SK-N-SH (cell line): ENCODE results near the gene KCNN3. TPM values are rescaled to one million over a fixed set of nuclear protein-coding genes. Genes with fewer than 3 reads are reported as not detected.

Source experiments
- CTCF ChIA-PET: fragments of 300-600, 350-600 bp; formaldehyde crosslinking; extraction: SDS; loops from one replicate; lab custom pipeline; 2021; lab: Yijun Ruan, JAX
- POLR2A ChIA-PET: fragments of 350-600 bp; sonication (Branson Sonifier 250); formaldehyde crosslinking; extraction: SDS; loops from one replicate; lab custom pipeline; 2020; ENCODE audit warnings: antibody characterized with exemption, inconsistent platforms; lab: Yijun Ruan, JAX
- DNase-seq: peaks from one replicate; pipeline ENCODE4 v3.0.0; 2012
- H2AFZ ChIP-seq: fragments of 200-600 bp; sonication (generic); 2 replicates; pipeline ENCODE4 v1.8.1; 2016; ENCODE audit warnings: antibody characterized with exemption, mild to moderate bottlenecking, low read depth
- H3F3A ChIP-seq: fragments of 200-600 bp; sonication (generic); replicated peaks from 2 replicates; pipeline ENCODE3; 2016; ENCODE audit warnings: antibody characterized with exemption, mild to moderate bottlenecking; ENCODE audit not compliant: insufficient read depth
- H3K27ac ChIP-seq, 2 experiments: fragments of 200-500 bp in 1 of 2; fragments of 200-600 bp in 1 of 2; sonication (Bioruptor generic) in 1 of 2; sonication (generic), shearing (Covaris generic) in 1 of 2; 2 replicates each; pipeline versions ENCODE4 v1.5.1 to v1.6.1; 2014 to 2016; ENCODE audit warnings: low read depth in 2 of 2, inconsistent platforms in 1 of 2, low read length in 1 of 2, mild to moderate bottlenecking in 1 of 2, mixed read lengths in 1 of 2
- H3K27me3 ChIP-seq: fragments of 200-600 bp; sonication (generic), shearing (Covaris generic); 2 replicates; pipeline ENCODE4 v1.6.1; 2016; ENCODE audit warnings: mixed run types; ENCODE audit not compliant: insufficient read depth
- H3K36me3 ChIP-seq, 2 experiments: fragments of 200-500 bp in 1 of 2; fragments of 200-600 bp in 1 of 2; sonication (Bioruptor generic) in 1 of 2; sonication (generic) in 1 of 2; replicated peaks in 1 of 2; 2 replicates each; pipeline versions ENCODE3 to v1.5.1; 2014 to 2016; ENCODE audit warnings: low read length in 1 of 2, mild to moderate bottlenecking in 1 of 2; ENCODE audit not compliant: insufficient read depth in 2 of 2, control insufficient read depth in 1 of 2
- H3K4me1 ChIP-seq, 2 experiments: fragments of 200-500 bp in 1 of 2; fragments of 200-600 bp in 1 of 2; sonication (Bioruptor generic) in 1 of 2; sonication (generic), shearing (Covaris generic) in 1 of 2; 2 replicates each; pipeline versions ENCODE4 v1.5.1 to v1.6.1; 2014 to 2016; ENCODE audit warnings: low read depth in 1 of 2, low read length in 1 of 2, mixed run types in 1 of 2; ENCODE audit not compliant: insufficient read depth in 2 of 2, control insufficient read depth in 1 of 2
- H3K4me2 ChIP-seq: fragments of 200-600 bp; sonication (generic), shearing (Covaris generic); 2 replicates; pipeline ENCODE4 v1.6.1; 2017; ENCODE audit warnings: mixed run types
- H3K4me3 ChIP-seq, 2 experiments: fragments of 200-500 bp in 1 of 2; fragments of 200-600 bp in 1 of 2; sonication (Bioruptor generic) in 1 of 2; sonication (generic), shearing (Covaris generic) in 1 of 2; 2 replicates each; pipeline versions ENCODE4 v1.5.1 to v1.8.1; 2014 to 2016; ENCODE audit warnings: low read depth in 2 of 2, inconsistent platforms in 1 of 2, low read length in 1 of 2, mild to moderate bottlenecking in 1 of 2, mixed read lengths in 1 of 2, moderate library complexity in 1 of 2
- H3K79me2 ChIP-seq: fragments of 200-600 bp; sonication (generic); 2 replicates; pipeline ENCODE4 v1.8.1; 2017; ENCODE audit warnings: mild to moderate bottlenecking; ENCODE audit not compliant: insufficient read depth
- H3K9ac ChIP-seq: fragments of 200-600 bp; sonication (generic); 2 replicates; pipeline ENCODE4 v1.6.1; 2017; ENCODE audit warnings: mixed run types
- H3K9me2 ChIP-seq: fragments of 200-600 bp; sonication (generic); 2 replicates; pipeline ENCODE4 v1.6.1; 2017; ENCODE audit warnings: mixed run types
- H3K9me3 ChIP-seq: fragments of 200-600 bp; sonication (generic); 2 replicates; pipeline ENCODE4 v1.6.1; 2017; ENCODE audit warnings: mixed run types, mild to moderate bottlenecking, moderate library complexity
- H4K20me1 ChIP-seq: fragments of 200-600 bp; sonication (generic); 2 replicates; pipeline ENCODE4 v1.6.1; 2017; ENCODE audit warnings: mild to moderate bottlenecking, mixed run types; ENCODE audit not compliant: insufficient read depth
- CHD2 ChIP-seq: fragments of 150-350 bp; IDR thresholded peaks from 2 replicates; pipeline ENCODE4 v1.6.1; 2018; ENCODE audit warnings: low read length; ENCODE audit not compliant: partially characterized antibody
- EP300 ChIP-seq, 2 experiments: IDR thresholded peaks; 2 replicates each; pipeline versions ENCODE4 v1.4.0 to v1.6.1; 2012; ENCODE audit warnings: borderline replicate concordance in 1 of 2, low read depth in 1 of 2, low read length in 1 of 2
- FOXM1 ChIP-seq: IDR thresholded peaks from 2 replicates; pipeline ENCODE4 v1.4.0; 2012; ENCODE audit warnings: low read depth, mild to moderate bottlenecking
- GABPA ChIP-seq: IDR thresholded peaks from 2 replicates; pipeline ENCODE4 v1.4.0; 2012; ENCODE audit warnings: low read depth, mild to moderate bottlenecking
- GATA2 ChIP-seq: sonication (generic); formaldehyde crosslinking; IDR thresholded peaks from 2 replicates; pipeline ENCODE4 v1.5.0; 2020; ENCODE audit warnings: mild to moderate bottlenecking, missing genetic modification reagents
- JUND ChIP-seq: IDR thresholded peaks from 2 replicates; pipeline ENCODE4 v1.4.0; 2012
- MXI1 ChIP-seq: IDR thresholded peaks from 2 replicates; pipeline ENCODE4 v1.6.1; 2012; ENCODE audit warnings: mild to moderate bottlenecking, low read depth, low read length, improper control_type of control experiment
- NFIC ChIP-seq: IDR thresholded peaks from 2 replicates; pipeline ENCODE4 v1.4.0; 2012; ENCODE audit warnings: borderline replicate concordance
- RAD21 ChIP-seq: IDR thresholded peaks from 2 replicates; pipeline ENCODE4 v1.6.1; 2012; ENCODE audit warnings: mild to moderate bottlenecking, low read length
- RFX5 ChIP-seq: IDR thresholded peaks from 2 replicates; pipeline ENCODE4 v1.6.1; 2012; ENCODE audit warnings: mild to moderate bottlenecking, improper control_type of control experiment, low read length
- SMC3 ChIP-seq: IDR thresholded peaks from 2 replicates; pipeline ENCODE4 v1.6.1; 2012; ENCODE audit warnings: low read depth, low read length, improper control_type of control experiment
- TAF1 ChIP-seq: IDR thresholded peaks from 2 replicates; pipeline ENCODE4 v1.6.1; 2012; ENCODE audit warnings: low read depth, mild to moderate bottlenecking, low read length, moderate library complexity, borderline replicate concordance
- TCF12 ChIP-seq: IDR thresholded peaks from 2 replicates; pipeline ENCODE4 v1.4.0; 2012
- TEAD4 ChIP-seq: IDR thresholded peaks from 2 replicates; pipeline ENCODE4 v1.4.0; 2012; ENCODE audit warnings: mild to moderate bottlenecking, borderline replicate concordance; ENCODE audit not compliant: insufficient read depth
- YY1 ChIP-seq: IDR thresholded peaks from 2 replicates; pipeline ENCODE4 v1.4.0; 2012; ENCODE audit warnings: low read depth, mild to moderate bottlenecking
- WGBS: methylation state at CpG from one replicate; pipeline ENCODE4 v1.1.6; 2017; ENCODE audit warnings: low lambda C conversion rate; 5-methylcytosine and 5-hydroxymethylcytosine counted together
- polyA plus RNA-seq, 3 experiments: library from polyadenylated mRNA; depleted of rRNA; stranded (reverse); fragments of >200 nt; gene quantifications; 2 replicates each; pipeline ENCODE4 v1.2.3, GENCODE V29; 2012
- TF ChIP-seq, protein P1 (sequence below): fragments of 200-600 bp; sonication (generic); IDR thresholded peaks from 2 replicates; pipeline ENCODE4 v1.6.1; 2017; ENCODE audit warnings: antibody characterized with exemption, mild to moderate bottlenecking, moderate library complexity
- TF ChIP-seq, protein P2 (sequence below): IDR thresholded peaks from 2 replicates; pipeline ENCODE4 v1.6.1; 2012; ENCODE audit warnings: mild to moderate bottlenecking, low read depth, low read length, moderate library complexity
- TF ChIP-seq, protein P3 (sequence below): IDR thresholded peaks from 2 replicates; pipeline ENCODE4 v1.4.0; 2012; ENCODE audit warnings: low read depth, borderline replicate concordance
- TF ChIP-seq, protein P4 (sequence below): IDR thresholded peaks from 2 replicates; pipeline ENCODE4; 2012

The KCNN3 gene
- polyA plus RNA-seq, 1 of the 3 experiments (the other 2 are of a cell fraction), result 0.16 TPM

DNA sequence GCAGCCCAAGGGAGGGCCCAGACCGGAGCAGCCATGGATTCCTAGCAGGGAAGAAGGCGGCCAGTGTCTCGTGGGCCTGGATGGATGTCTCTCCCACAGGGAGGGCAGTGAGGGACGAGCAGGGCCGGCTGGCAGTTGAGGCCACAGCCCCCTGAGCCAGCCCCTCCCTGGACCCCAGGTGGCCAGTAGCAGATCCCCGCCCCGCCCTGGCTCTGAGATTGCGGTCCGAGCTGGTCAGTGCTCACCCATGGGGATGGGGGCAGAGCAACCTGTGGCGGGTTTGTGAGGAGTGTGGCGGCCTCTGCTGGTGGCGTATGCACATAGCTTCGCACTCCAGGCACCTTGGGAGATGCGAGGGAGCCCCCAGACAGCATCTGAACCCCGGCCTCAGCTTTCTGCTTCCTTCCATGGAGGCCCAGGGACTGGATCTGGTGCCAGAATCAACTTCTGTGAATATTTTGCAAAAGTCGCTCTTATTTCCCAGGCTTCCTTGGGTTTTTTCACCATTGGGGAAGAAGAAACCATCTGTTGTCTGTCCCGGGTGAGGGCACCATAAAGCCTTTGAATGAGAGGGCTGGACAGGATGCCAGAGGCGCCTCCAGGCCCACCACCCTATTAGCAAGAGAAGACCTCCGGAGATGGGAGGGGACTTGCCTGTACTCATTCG lies 8.4 kb upstream of the KCNN3 start:
- H3F3A ChIP-seq, result no peaks in the 10 kb centered on the region
- H2AFZ ChIP-seq, result no peak overlapping the region
- peaks cover 0 to 3% of the 10 kb centered on the region in 2 experiments; a peak in 1 of 4 replicates for H3K4me1 ChIP-seq
- peak; percentile 87 for DNase-seq
- no peaks in the 10 kb centered on the region; the same call in 1 of the 2 replicates for H3K27me3 ChIP-seq
- no peak overlapping the region for H3K9ac ChIP-seq
- POLR2A ChIA-PET, result interaction anchor here (0.6 to 1.2 kb wide), 4 partner anchors 58 to 319 kb away, joined by 3 to 6 read pairs (median 4); partner anchors contain the start of gene PMVK
- 16% methylated on average over 15 of the region's 20 CpGs for WGBS
- TF ChIP-seq, protein P1, sequence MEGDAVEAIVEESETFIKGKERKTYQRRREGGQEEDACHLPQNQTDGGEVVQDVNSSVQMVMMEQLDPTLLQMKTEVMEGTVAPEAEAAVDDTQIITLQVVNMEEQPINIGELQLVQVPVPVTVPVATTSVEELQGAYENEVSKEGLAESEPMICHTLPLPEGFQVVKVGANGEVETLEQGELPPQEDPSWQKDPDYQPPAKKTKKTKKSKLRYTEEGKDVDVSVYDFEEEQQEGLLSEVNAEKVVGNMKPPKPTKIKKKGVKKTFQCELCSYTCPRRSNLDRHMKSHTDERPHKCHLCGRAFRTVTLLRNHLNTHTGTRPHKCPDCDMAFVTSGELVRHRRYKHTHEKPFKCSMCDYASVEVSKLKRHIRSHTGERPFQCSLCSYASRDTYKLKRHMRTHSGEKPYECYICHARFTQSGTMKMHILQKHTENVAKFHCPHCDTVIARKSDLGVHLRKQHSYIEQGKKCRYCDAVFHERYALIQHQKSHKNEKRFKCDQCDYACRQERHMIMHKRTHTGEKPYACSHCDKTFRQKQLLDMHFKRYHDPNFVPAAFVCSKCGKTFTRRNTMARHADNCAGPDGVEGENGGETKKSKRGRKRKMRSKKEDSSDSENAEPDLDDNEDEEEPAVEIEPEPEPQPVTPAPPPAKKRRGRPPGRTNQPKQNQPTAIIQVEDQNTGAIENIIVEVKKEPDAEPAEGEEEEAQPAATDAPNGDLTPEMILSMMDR, result peak; percentile 88
- TF ChIP-seq RAD21, result peak; percentile 96
- no peak for TF ChIP-seq RFX5
- peak; percentile 98 for TF ChIP-seq SMC3
- TF ChIP-seq, all 33 proteins: peak for 3
- H3K36me3 ChIP-seq, result no peaks in the 10 kb centered on the region
- no peaks in the 10 kb centered on the region for H4K20me1 ChIP-seq
- no peaks in the 10 kb centered on the region for H3K9me3 ChIP-seq
- H3K9me2 ChIP-seq, result no peaks in the 10 kb centered on the region
- H3K4me2 ChIP-seq, result no peak overlapping the region
- peak overlapping the region in 1 of 2 experiments; percentile 38; a peak in 1 of 4 replicates for H3K4me3 ChIP-seq
- H3K79me2 ChIP-seq, result no peaks in the 10 kb centered on the region
- no peak overlapping the region for H3K27ac ChIP-seq
- CTCF ChIA-PET, result interaction anchor here (0.5 to 3.1 kb wide), 99 partner anchors 8 to 398 kb away, joined by 3 to 74 read pairs (median 4); partner anchors contain the start of genes CHRNB2, KCNN3, PMVK and PYGO2

DNA sequence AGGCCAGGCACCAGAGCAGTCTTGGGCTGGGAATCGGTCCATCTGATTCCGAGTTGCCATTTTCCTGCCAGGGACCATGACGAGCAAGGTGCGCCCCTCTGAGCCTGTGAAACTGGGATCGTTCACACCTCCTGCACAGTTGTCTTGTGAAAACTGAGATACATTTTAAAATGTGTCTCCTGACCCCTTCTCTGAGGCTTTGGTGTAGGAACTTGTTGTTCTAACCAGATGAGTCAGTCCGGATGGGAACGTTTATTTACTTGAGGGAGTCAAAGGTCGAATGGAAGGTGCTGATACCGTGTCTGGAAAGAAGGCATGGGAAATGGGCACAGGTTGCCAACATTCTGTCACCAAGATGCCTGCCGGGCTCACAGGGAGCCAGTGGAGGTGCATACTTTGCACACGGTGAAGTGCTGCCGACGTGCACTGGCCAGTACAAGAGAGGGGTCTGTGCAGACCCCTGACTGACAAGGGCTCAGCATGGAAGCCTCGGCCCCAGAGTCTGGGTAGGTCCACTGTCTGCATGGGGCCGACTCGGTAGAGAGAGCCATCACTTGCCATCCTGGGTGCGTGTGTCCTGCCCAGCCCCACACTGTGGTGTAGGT lies 7.4 kb upstream of the KCNN3 start:
- Histone ChIP-seq H3K27me3 (no peaks in the 10 kb centered on the region; the same call in 1 of the 2 replicates), H2AFZ (no peak overlapping the region), H4K20me1 (no peaks in the 10 kb centered on the region), H3K79me2 (no peaks in the 10 kb centered on the region), H3F3A (no peaks in the 10 kb centered on the region), H3K36me3 (no peaks in the 10 kb centered on the region), H3K4me3 (no peak overlapping the region), H3K9me3 (no peaks in the 10 kb centered on the region), H3K4me1 (peaks cover 0 to 3% of the 10 kb centered on the region in 2 experiments; a peak in 1 of 4 replicates), H3K27ac (no peak overlapping the region), H3K9me2 (no peaks in the 10 kb centered on the region), H3K9ac (no peak overlapping the region), H3K4me2 (no peak overlapping the region)
- POLR2A ChIA-PET, result no interaction called here
- TF ChIP-seq GATA2 (CRISPR knock-in tag) (no peak), RAD21 (no peak), CHD2 (no peak), FOXM1 (no peak), TEAD4 (no peak), EP300 (IDR thresholded peaks at IDR 0.05; ENCODE audit: borderline replicate concordance in 1 of 2, low read depth in 1 of 2, low read length in 1 of 2) (no peak), JUND (no peak), YY1 (no peak), MXI1 (no peak), TCF12 (no peak), RFX5 (no peak), NFIC (no peak), TAF1 (no peak), GABPA (no peak)
- TF ChIP-seq, protein P2, sequence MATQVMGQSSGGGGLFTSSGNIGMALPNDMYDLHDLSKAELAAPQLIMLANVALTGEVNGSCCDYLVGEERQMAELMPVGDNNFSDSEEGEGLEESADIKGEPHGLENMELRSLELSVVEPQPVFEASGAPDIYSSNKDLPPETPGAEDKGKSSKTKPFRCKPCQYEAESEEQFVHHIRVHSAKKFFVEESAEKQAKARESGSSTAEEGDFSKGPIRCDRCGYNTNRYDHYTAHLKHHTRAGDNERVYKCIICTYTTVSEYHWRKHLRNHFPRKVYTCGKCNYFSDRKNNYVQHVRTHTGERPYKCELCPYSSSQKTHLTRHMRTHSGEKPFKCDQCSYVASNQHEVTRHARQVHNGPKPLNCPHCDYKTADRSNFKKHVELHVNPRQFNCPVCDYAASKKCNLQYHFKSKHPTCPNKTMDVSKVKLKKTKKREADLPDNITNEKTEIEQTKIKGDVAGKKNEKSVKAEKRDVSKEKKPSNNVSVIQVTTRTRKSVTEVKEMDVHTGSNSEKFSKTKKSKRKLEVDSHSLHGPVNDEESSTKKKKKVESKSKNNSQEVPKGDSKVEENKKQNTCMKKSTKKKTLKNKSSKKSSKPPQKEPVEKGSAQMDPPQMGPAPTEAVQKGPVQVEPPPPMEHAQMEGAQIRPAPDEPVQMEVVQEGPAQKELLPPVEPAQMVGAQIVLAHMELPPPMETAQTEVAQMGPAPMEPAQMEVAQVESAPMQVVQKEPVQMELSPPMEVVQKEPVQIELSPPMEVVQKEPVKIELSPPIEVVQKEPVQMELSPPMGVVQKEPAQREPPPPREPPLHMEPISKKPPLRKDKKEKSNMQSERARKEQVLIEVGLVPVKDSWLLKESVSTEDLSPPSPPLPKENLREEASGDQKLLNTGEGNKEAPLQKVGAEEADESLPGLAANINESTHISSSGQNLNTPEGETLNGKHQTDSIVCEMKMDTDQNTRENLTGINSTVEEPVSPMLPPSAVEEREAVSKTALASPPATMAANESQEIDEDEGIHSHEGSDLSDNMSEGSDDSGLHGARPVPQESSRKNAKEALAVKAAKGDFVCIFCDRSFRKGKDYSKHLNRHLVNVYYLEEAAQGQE, result no peak
- TF ChIP-seq, protein P3, sequence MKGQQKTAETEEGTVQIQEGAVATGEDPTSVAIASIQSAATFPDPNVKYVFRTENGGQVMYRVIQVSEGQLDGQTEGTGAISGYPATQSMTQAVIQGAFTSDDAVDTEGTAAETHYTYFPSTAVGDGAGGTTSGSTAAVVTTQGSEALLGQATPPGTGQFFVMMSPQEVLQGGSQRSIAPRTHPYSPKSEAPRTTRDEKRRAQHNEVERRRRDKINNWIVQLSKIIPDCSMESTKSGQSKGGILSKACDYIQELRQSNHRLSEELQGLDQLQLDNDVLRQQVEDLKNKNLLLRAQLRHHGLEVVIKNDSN, result no peak
- TF ChIP-seq, protein P4, sequence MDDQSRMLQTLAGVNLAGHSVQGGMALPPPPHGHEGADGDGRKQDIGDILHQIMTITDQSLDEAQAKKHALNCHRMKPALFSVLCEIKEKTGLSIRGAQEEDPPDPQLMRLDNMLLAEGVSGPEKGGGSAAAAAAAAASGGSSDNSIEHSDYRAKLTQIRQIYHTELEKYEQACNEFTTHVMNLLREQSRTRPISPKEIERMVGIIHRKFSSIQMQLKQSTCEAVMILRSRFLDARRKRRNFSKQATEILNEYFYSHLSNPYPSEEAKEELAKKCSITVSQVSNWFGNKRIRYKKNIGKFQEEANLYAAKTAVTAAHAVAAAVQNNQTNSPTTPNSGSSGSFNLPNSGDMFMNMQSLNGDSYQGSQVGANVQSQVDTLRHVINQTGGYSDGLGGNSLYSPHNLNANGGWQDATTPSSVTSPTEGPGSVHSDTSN, result no peak
- WGBS, result 49% methylated on average over 13 of the region's 17 CpGs
- DNase-seq, result no peak
- CTCF ChIA-PET, result interaction anchor here (0.8 to 3.1 kb wide), 20 partner anchors 9 to 331 kb away, joined by 3 to 74 read pairs (median 8); partner anchors contain the start of gene KCNN3
